Keratinocyte (primary cell): Measurements from ENCODE around the gene LRRC51. TPM values are rescaled to one million over a fixed set of nuclear protein-coding genes. Genes with fewer than 3 reads are reported as not detected.
A peak's percentile ranks its signal among the peaks of the same experiment; 100 is the strongest.

Source experiments
- DNase-seq: peaks from one replicate; pipeline ENCODE4 v3.0.0-alpha.2; 2011; ENCODE audit warnings: low read depth, missing footprints, low spot score
- FAIRE-seq: peaks from 2 replicates; lab custom pipeline; 2011; peaks lifted over from hg19 to GRCh38; lab: Jason Lieb, UNC
- H2AFZ ChIP-seq: 2 replicates; pipeline ENCODE4 v1.6.0; 2012; ENCODE audit warnings: low read length, control low read depth, inconsistent platforms; ENCODE audit not compliant: control insufficient read depth
- H3K27ac ChIP-seq: 2 replicates; pipeline ENCODE4 v1.5.1; 2011; ENCODE audit warnings: low read length; ENCODE audit not compliant: control insufficient read depth, insufficient read depth
- H3K27me3 ChIP-seq: 3 replicates; pipeline ENCODE4 v1.6.0; 2011; ENCODE audit warnings: low read length; ENCODE audit not compliant: control insufficient read depth, insufficient read depth; ENCODE audit errors: extremely low read depth
- H3K36me3 ChIP-seq, 2 experiments: 2 replicates in 1 of 2; 3 replicates in 1 of 2; pipeline ENCODE4 v1.5.1; 2011; ENCODE audit warnings: low read length in 2 of 2, mild to moderate bottlenecking in 1 of 2; ENCODE audit not compliant: control insufficient read depth in 2 of 2, insufficient read depth in 2 of 2; ENCODE audit errors: extremely low read depth in 1 of 2
- H3K4me1 ChIP-seq: 3 replicates; pipeline ENCODE4 v1.5.1; 2011; ENCODE audit warnings: low read length; ENCODE audit not compliant: control insufficient read depth, insufficient read depth; ENCODE audit errors: extremely low read depth
- H3K4me2 ChIP-seq: 3 replicates; pipeline ENCODE4 v1.6.0; 2011; ENCODE audit warnings: low read depth, low read length; ENCODE audit not compliant: control insufficient read depth, insufficient read depth; ENCODE audit errors: extremely low read depth
- H3K4me3 ChIP-seq, 3 experiments: fragments of 200-600 bp in 1 of 3; sonication (generic) in 1 of 3; 2 replicates in 2 of 3; 3 replicates in 1 of 3; pipeline ENCODE4 v1.5.1; 2011 to 2016; ENCODE audit warnings: low read length in 3 of 3, mild to moderate bottlenecking in 3 of 3, control low read depth in 2 of 3, inconsistent platforms in 1 of 3, low read depth in 1 of 3, mixed read lengths in 1 of 3, mixed run types in 1 of 3, moderate library complexity in 1 of 3; ENCODE audit not compliant: control insufficient read depth in 2 of 3, insufficient read depth in 2 of 3; ENCODE audit errors: extremely low read depth in 1 of 3
- H3K79me2 ChIP-seq: 2 replicates; pipeline ENCODE4 v1.6.0; 2012; ENCODE audit warnings: low read length; ENCODE audit not compliant: control insufficient read depth, insufficient read depth
- H3K9ac ChIP-seq: 3 replicates; pipeline ENCODE4 v1.6.0; 2011; ENCODE audit warnings: low read length; ENCODE audit not compliant: control insufficient read depth, insufficient read depth; ENCODE audit errors: extremely low read depth
- H3K9me1 ChIP-seq: 3 replicates; pipeline ENCODE4 v1.6.0; 2011; ENCODE audit warnings: low read length; ENCODE audit not compliant: control insufficient read depth, insufficient read depth; ENCODE audit errors: extremely low read depth
- H3K9me3 ChIP-seq: 2 replicates; pipeline ENCODE4 v1.5.1; 2012; ENCODE audit warnings: low read depth, low read length; ENCODE audit not compliant: control insufficient read depth
- H4K20me1 ChIP-seq: 3 replicates; pipeline ENCODE4 v1.6.0; 2011; ENCODE audit warnings: low read length; ENCODE audit not compliant: control insufficient read depth, insufficient read depth; ENCODE audit errors: extremely low read depth
- CTCF ChIP-seq, 3 experiments: IDR thresholded peaks in 1 of 3; conservative IDR thresholded peaks in 1 of 3; optimal IDR thresholded peaks in 1 of 3; 2 replicates in 2 of 3; 3 replicates in 1 of 3; pipeline versions ENCODE3 to v1.5.1; 2011; ENCODE audit warnings: low read length in 3 of 3, mild to moderate bottlenecking in 3 of 3, moderate library complexity in 2 of 3, control low read depth in 1 of 3, inconsistent platforms in 1 of 3; ENCODE audit not compliant: insufficient read depth in 2 of 3; ENCODE audit errors: extremely low read depth in 1 of 3
- EZH2 ChIP-seq: IDR thresholded peaks from one replicate; pipeline ENCODE4 v1.6.1; 2012; ENCODE audit warnings: inconsistent platforms, mild to moderate bottlenecking, low read length, moderate library complexity
- dilution Hi-C: fragments of 300-500 bp; cut with MboI; formaldehyde crosslinking; loops from one replicate; pipeline ENCODE4 v1.7.0; 2020; ENCODE audit warnings: low sequenced_read_pairs; ENCODE audit not compliant: extremely low pct_ligation_motif_present
- polyA plus RNA-seq, 5 experiments: library from polyadenylated mRNA; depleted of rRNA in 3 of 5; stranded (reverse) in 3 of 5; stranded (forward) in 1 of 5; unstranded in 1 of 5; fragments of >200 nt; gene quantifications; 1 replicate in 1 of 5; 2 replicates in 3 of 5; 3 replicates in 1 of 5; pipeline versions ENCODE4 v1.2.1 to v1.2.3, GENCODE V29; 2011 to 2012; ENCODE audit warnings: missing spikeins in 2 of 5, low read depth in 1 of 5, low replicate concordance in 1 of 5

Gene LRRC51
- polyA plus RNA-seq, 1 donor (not counting 4 experiments of a cell fraction or from before 2014, with no cell fraction given) = 5.2 TPM

DNA sequence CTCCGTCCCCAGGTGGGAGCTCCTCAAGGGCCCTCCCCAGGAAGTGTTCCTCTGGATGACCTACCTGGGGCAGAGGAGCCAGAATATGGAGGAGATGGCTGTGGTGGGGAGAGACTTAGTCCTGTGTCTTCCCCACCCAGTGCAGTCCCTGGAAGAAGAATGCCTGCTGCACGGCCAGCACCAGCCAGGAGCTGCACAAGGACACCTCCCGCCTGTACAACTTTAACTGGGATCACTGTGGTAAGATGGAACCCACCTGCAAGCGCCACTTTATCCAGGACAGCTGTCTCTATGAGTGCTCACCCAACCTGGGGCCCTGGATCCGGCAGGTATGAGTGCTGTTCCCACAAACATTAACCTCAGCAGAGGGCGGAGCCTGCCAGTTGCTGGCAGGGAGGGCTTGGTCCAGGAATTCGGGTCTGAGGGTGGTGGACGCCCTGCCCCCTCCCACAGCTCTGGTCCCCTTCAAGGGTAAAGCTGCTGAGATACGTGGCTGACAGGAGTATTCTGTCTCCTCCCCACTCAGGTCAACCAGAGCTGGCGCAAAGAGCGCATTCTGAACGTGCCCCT lies 58.3 kb downstream of the LRRC51 start:
- no peak for FAIRE-seq
- dilution Hi-C loops = no loop called here

DNA sequence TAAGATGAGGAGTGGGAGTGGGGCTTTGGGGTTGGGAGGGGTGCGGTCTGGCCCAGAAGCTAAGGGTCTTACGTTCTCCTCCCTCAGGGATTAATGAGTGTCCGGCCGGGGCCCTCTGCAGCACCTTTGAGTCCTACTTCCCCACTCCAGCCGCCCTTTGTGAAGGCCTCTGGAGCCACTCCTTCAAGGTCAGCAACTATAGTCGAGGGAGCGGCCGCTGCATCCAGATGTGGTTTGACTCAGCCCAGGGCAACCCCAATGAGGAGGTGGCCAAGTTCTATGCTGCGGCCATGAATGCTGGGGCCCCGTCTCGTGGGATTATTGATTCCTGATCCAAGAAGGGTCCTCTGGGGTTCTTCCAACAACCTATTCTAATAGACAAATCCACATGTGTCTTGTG lies 58.9 kb downstream of the LRRC51 start:
- Histone ChIP-seq H3K4me3 (no peak overlapping the region), H3K36me3 (peaks cover 7 to 11% of the 10 kb centered on the region in 2 experiments), H3K4me1 (peaks cover 49% of the 10 kb centered on the region), H3K4me2 (no peak overlapping the region), H3K9me3 (no peaks in the 10 kb centered on the region), H3K27ac (peak overlapping the region; percentile 43), H3K27me3 (no peaks in the 10 kb centered on the region), H2AFZ (no peak overlapping the region), H4K20me1 (no peaks in the 10 kb centered on the region), H3K9ac (no peak overlapping the region), H3K79me2 (no peaks in the 10 kb centered on the region), H3K9me1 (no peaks in the 10 kb centered on the region)
- no peak for DNase-seq
- dilution Hi-C loops = no loop called here
- TF ChIP-seq CTCF (optimal IDR thresholded peaks at IDR 0.05 in 1 of 3, IDR thresholded peaks at IDR 0.05 in 1 of 3, conservative IDR thresholded peaks at IDR 0.05 in 1 of 3; ENCODE audit: extremely low read depth in 1 of 3, insufficient read depth in 2 of 3, low read length in 3 of 3) (no peak), EZH2 (no peak)
- FAIRE-seq = no peak

More for the DNA sequence above, 58.3 kb downstream of the LRRC51 start:
- no peaks in the 10 kb centered on the region for H3K27me3 ChIP-seq
- H3K27ac ChIP-seq = no peak overlapping the region
- no peak overlapping the region for H3K4me3 ChIP-seq
- H3K79me2 ChIP-seq = no peaks in the 10 kb centered on the region
- H3K4me2 ChIP-seq = no peak overlapping the region
- H3K36me3 ChIP-seq = peaks cover 6 to 11% of the 10 kb centered on the region in 2 experiments
- peaks cover 43% of the 10 kb centered on the region for H3K4me1 ChIP-seq
- H4K20me1 ChIP-seq = no peaks in the 10 kb centered on the region
- no peak for TF ChIP-seq EZH2
- no peak for TF ChIP-seq CTCF (optimal IDR thresholded peaks at IDR 0.05 in 1 of 3, IDR thresholded peaks at IDR 0.05 in 1 of 3, conservative IDR thresholded peaks at IDR 0.05 in 1 of 3; ENCODE audit: extremely low read depth in 1 of 3, insufficient read depth in 2 of 3, low read length in 3 of 3)
- H2AFZ ChIP-seq = no peak overlapping the region
- H3K9me3 ChIP-seq = no peaks in the 10 kb centered on the region
- no peak overlapping the region for H3K9ac ChIP-seq
- DNase-seq = no peak
- no peaks in the 10 kb centered on the region for H3K9me1 ChIP-seq
